Gastroesophageal sphincter (tissue), 4 donors: Measurements from ENCODE around the gene TMEM178A. TPM values are rescaled to one million over a fixed set of nuclear protein-coding genes. Genes with fewer than 3 reads are reported as not detected.

ENCODE experiments used
- ATAC-seq: fragments of 150-250 bp; one replicate; pipeline ENCODE4 v1.9.1; 2016; ENCODE audit warnings: mild to moderate bottlenecking, moderate library complexity
- H3K27ac ChIP-seq, 4 donors: fragments of 200-600 bp; sonication (generic) in 3 of 4; 1 replicate in 3 of 4; 2 replicates in 1 of 4; pipeline ENCODE4 v1.5.1; 2016 to 2019
- H3K27me3 ChIP-seq: fragments of 200-600 bp; sonication (generic); one replicate; pipeline ENCODE4 v1.5.1; 2019
- H3K36me3 ChIP-seq, 2 donors: fragments of 200-600 bp; sonication (generic); one replicate each; pipeline ENCODE4 v1.5.1; 2019; ENCODE audit warnings: control low read depth in 1 of 2
- H3K4me1 ChIP-seq, 3 donors: fragments of 200-600 bp; sonication (generic); 1 replicate in 2 of 3; 2 replicates in 1 of 3; pipeline ENCODE4 v1.5.1; 2016 to 2019; ENCODE audit warnings: control low read depth in 2 of 3
- H3K4me3 ChIP-seq, 2 donors: fragments of 200-600 bp; sonication (generic); one replicate each; pipeline ENCODE4 v1.5.1; 2019; ENCODE audit warnings: mild to moderate bottlenecking in 1 of 2, moderate library complexity in 1 of 2
- H3K9me3 ChIP-seq, 3 donors: fragments of 200-600 bp; sonication (generic); one replicate each; pipeline ENCODE4 v1.5.1; 2017 to 2019; ENCODE audit warnings: control low read depth in 2 of 3
- CTCF ChIP-seq, 4 experiments: fragments of 200-600 bp in 2 of 4; fragments of 450-650 bp in 2 of 4; sonication (generic) in 1 of 4; IDR thresholded peaks; one replicate each; pipeline ENCODE4 v1.5.1; 2017 to 2019; ENCODE audit warnings: antibody characterized with exemption in 4 of 4, mild to moderate bottlenecking in 2 of 4, moderate library complexity in 2 of 4
- EP300 ChIP-seq: sonication (generic); formaldehyde crosslinking; IDR thresholded peaks from one replicate; pipeline ENCODE4 v1.6.1; 2017; ENCODE audit warnings: antibody characterized with exemption, mild to moderate bottlenecking
- POLR2A ChIP-seq, 2 donors: fragments of 450-650 bp; IDR thresholded peaks; one replicate each; pipeline ENCODE4 v1.6.1; 2017; ENCODE audit warnings: antibody characterized with exemption in 2 of 2, mild to moderate bottlenecking in 2 of 2, moderate library complexity in 1 of 2
- POLR2AphosphoS5 ChIP-seq: sonication (generic); formaldehyde crosslinking; IDR thresholded peaks from one replicate; pipeline ENCODE4 v1.6.1; 2017; ENCODE audit warnings: antibody characterized with exemption
- WGBS, 2 donors: methylation state at CpG; one replicate each; pipeline ENCODE4 v1.1.5; 2018; ENCODE audit warnings: low coverage in 1 of 2; 5-methylcytosine and 5-hydroxymethylcytosine counted together
- total RNA-seq, 4 donors: library from RNA; depleted of rRNA; stranded (reverse); fragments of >200 nt; gene quantifications; one replicate each; pipeline ENCODE4 v1.1.0, GENCODE V29; 2016

The TMEM178A gene
- total RNA-seq, 4 donors from 2014 or later: 3.4 to 14.6 (median 4.8) TPM

GRCh38 chr2:39696838-39697237 lies 31.1 kb downstream of the TMEM178A start:
- peaks cover 0 to 16% (median 0%) of the 10 kb centered on the region in 3 donors for H3K9me3 ChIP-seq
- no peak overlapping the region for H3K4me3 ChIP-seq
- peaks cover 0 to 23% (median 2%) of the 10 kb centered on the region in 3 donors for H3K4me1 ChIP-seq
- peak; percentile 28 to 52 (median 48) for TF ChIP-seq CTCF (IDR thresholded peaks at IDR 0.05)
- peak; percentile 30 for TF ChIP-seq POLR2AphosphoS5
- TF ChIP-seq EP300: no peak
- no peak for TF ChIP-seq POLR2A (IDR thresholded peaks at IDR 0.05)
- peak; percentile 41 for ATAC-seq
- H3K27ac ChIP-seq: peak overlapping the region; percentile 21 to 56 (median 56)
- H3K27me3 ChIP-seq: no peaks in the 10 kb centered on the region
- H3K36me3 ChIP-seq: no peaks in the 10 kb centered on the region
- WGBS, 2 donors: 0 to 14% methylated on average over 1 of the region's 1 CpG

GRCh38 chr2:39697454-39697853 lies 31.7 kb downstream of the TMEM178A start:
- no peaks in the 10 kb centered on the region for H3K27me3 ChIP-seq
- peaks cover 0 to 23% (median 2%) of the 10 kb centered on the region in 3 donors for H3K4me1 ChIP-seq
- peaks cover 0 to 22% (median 0%) of the 10 kb centered on the region in 3 donors for H3K9me3 ChIP-seq
- no peaks in the 10 kb centered on the region for H3K36me3 ChIP-seq
- peak overlapping the region in 3 of 4 donors; percentile 21 to 56 (median 56) for H3K27ac ChIP-seq
- ATAC-seq: peak; percentile 55
- WGBS, 2 donors: 15 to 25% methylated on average over 2 of the region's 2 CpGs
- TF ChIP-seq CTCF (IDR thresholded peaks at IDR 0.05): no peak
- no peak for TF ChIP-seq POLR2A (IDR thresholded peaks at IDR 0.05)
- peak; percentile 59 for TF ChIP-seq POLR2AphosphoS5
- H3K4me3 ChIP-seq: no peak overlapping the region

GRCh38 chr2:39701137-39701536 lies 35.4 kb downstream of the TMEM178A start:
- H3K4me3 ChIP-seq: no peak overlapping the region
- TF ChIP-seq CTCF (IDR thresholded peaks at IDR 0.05) (no peak), POLR2AphosphoS5 (no peak), EP300 (no peak), POLR2A (IDR thresholded peaks at IDR 0.05) (no peak)
- ATAC-seq: no peak
- peaks cover 0 to 25% (median 0%) of the 10 kb centered on the region in 3 donors for H3K9me3 ChIP-seq
- no peaks in the 10 kb centered on the region for H3K36me3 ChIP-seq
- H3K27me3 ChIP-seq: no peaks in the 10 kb centered on the region
- 100% methylated on average over 1 of the region's 1 CpG for whole genome bisulfite sequencing, 2 donors
- H3K4me1 ChIP-seq: peaks cover 0 to 20% (median 2%) of the 10 kb centered on the region in 3 donors
- no peak overlapping the region for H3K27ac ChIP-seq

- peaks cover 0 to 25% (median 0%) of the 10 kb centered on the region in 3 donors for H3K9me3 ChIP-seq
- no peaks in the 10 kb centered on the region for H3K27me3 ChIP-seq
- WGBS, 2 donors: 71 to 75% methylated on average over 3 of the region's 3 CpGs
- no peak overlapping the region for H3K4me3 ChIP-seq
- no peak overlapping the region for H3K27ac ChIP-seq
- no peaks in the 10 kb centered on the region for H3K4me1 ChIP-seq
- no peak for ATAC-seq
- TF ChIP-seq EP300 (no peak), POLR2A (IDR thresholded peaks at IDR 0.05) (no peak), CTCF (IDR thresholded peaks at IDR 0.05) (no peak), POLR2AphosphoS5 (no peak)
- H3K36me3 ChIP-seq: no peaks in the 10 kb centered on the region
Observed at GRCh38 chr2:39703181-39703872, 37.6 kb downstream of the TMEM178A start.

GRCh38 chr2:39704540-39704939 lies 38.8 kb downstream of the TMEM178A start:
- no peak for ATAC-seq

More at GRCh38 chr2:39704540-39704939, 38.8 kb downstream of the TMEM178A start:
- Histone ChIP-seq H3K27ac (no peak overlapping the region), H3K36me3 (no peaks in the 10 kb centered on the region), H3K27me3 (no peaks in the 10 kb centered on the region), H3K4me1 (no peaks in the 10 kb centered on the region), H3K4me3 (no peak overlapping the region), H3K9me3 (peaks cover 0 to 24% (median 0%) of the 10 kb centered on the region in 3 donors)
- WGBS, 2 donors: 85 to 92% methylated on average over 3 of the region's 3 CpGs
- TF ChIP-seq EP300: no peak
- no peak for TF ChIP-seq CTCF (IDR thresholded peaks at IDR 0.05)
- no peak for TF ChIP-seq POLR2AphosphoS5
- no peak for TF ChIP-seq POLR2A (IDR thresholded peaks at IDR 0.05)
